Measurements from ENCODE around the gene HTR4. TPM values are rescaled to one million over a fixed set of nuclear protein-coding genes. Genes with fewer than 3 reads are reported as not detected.
"Not testable (repeated sequence)": the region's sequence is repeated elsewhere in the genome, so short reads cannot be mapped to it uniquely, and the experiment has no call there.

Gene HTR4
- total and polyA plus RNA-seq, 2 donors (not counting 1 experiment from before 2014, with no cell fraction given), result not detected

DNA sequence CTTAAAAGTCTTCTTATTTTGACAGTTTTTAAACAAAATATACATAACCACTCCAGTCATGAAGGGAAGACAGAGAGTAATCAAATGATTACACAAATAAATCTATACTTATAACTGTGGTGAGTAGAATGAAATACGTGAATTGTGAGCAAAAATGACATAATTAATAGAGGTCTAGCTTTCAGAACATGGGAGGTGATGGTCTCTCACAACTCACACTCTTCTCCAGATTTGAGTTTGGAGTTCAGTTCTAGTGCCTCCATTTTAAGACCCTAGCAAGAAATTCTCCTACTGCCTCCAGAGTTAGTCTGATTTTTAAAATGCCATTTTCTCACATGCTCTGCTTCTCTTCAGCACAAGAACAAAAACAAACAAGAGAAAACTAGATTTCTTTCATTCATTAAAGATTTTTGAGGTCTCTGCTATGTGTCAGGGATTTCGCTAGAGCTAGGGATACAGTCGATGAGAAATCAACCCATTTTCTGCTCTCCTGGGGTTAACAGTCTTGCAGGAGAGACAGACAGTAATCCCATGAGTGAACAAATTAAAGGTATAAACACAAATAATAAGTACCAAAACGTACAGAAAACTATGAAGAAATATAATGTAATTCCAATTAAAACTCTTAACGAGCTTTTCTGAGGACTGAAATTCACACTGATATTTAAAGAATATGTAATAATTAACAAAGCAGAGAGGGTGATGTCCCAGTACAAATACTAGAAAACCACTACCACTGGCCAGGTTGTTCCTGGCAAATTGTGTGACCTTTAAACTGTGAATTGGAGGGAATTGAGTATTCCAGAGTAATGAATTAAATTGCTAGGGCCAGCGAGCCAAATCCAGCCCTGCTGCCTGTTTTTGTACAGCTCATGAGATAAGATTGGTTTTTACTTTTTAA is 27.1 kb upstream of the HTR4 start:
- no peak overlapping the region for H3K4me2 ChIP-seq (ENCODE audit: extremely low read depth, insufficient read depth, low read length)
- no peaks in the 10 kb centered on the region for H3K27me3 ChIP-seq (ENCODE audit: control insufficient read depth, insufficient read depth, low read length)
- no peaks in the 10 kb centered on the region for H3K4me1 ChIP-seq (ENCODE audit: control insufficient read depth, extremely low read depth, insufficient read depth, low read length)
- no peaks in the 10 kb centered on the region for H4K20me1 ChIP-seq (ENCODE audit: control insufficient read depth, extremely low read depth, insufficient read depth, low read length)
- H3K36me3 ChIP-seq (ENCODE audit: control insufficient read depth, insufficient read depth, low read length), result no peaks in the 10 kb centered on the region
- no peak overlapping the region for H2AFZ ChIP-seq (ENCODE audit: low read length)
- TF ChIP-seq, protein P1, sequence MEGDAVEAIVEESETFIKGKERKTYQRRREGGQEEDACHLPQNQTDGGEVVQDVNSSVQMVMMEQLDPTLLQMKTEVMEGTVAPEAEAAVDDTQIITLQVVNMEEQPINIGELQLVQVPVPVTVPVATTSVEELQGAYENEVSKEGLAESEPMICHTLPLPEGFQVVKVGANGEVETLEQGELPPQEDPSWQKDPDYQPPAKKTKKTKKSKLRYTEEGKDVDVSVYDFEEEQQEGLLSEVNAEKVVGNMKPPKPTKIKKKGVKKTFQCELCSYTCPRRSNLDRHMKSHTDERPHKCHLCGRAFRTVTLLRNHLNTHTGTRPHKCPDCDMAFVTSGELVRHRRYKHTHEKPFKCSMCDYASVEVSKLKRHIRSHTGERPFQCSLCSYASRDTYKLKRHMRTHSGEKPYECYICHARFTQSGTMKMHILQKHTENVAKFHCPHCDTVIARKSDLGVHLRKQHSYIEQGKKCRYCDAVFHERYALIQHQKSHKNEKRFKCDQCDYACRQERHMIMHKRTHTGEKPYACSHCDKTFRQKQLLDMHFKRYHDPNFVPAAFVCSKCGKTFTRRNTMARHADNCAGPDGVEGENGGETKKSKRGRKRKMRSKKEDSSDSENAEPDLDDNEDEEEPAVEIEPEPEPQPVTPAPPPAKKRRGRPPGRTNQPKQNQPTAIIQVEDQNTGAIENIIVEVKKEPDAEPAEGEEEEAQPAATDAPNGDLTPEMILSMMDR (conservative IDR thresholded peaks at IDR 0.05 in 1 of 2, IDR thresholded peaks at IDR 0.05 in 1 of 2; ENCODE audit: low read depth in 1 of 2, low read length in 2 of 2), result no peak
- TF ChIP-seq EZH2 (IDR thresholded peaks at IDR 0.05; ENCODE audit: low read length, missing control alignments), result no peak
- no peak for DNase-seq (ENCODE audit: low read depth in 2 of 2)
- H3K79me2 ChIP-seq (ENCODE audit: control insufficient read depth, insufficient read depth, low read length), result no peaks in the 10 kb centered on the region
- H3K27ac ChIP-seq (ENCODE audit: insufficient read depth, low read length), result no peak overlapping the region
- H3K9me3 ChIP-seq (ENCODE audit: control insufficient read depth, insufficient read depth, low read depth, low read length), result no peaks in the 10 kb centered on the region
- H3K4me3 ChIP-seq (replicated peaks in 1 of 4; ENCODE audit: control extremely low read depth in 1 of 4, insufficient read depth in 1 of 4, low read depth in 3 of 4, low read length in 4 of 4), result no peak overlapping the region
- H3K9ac ChIP-seq (ENCODE audit: insufficient read depth, low read length), result no peak overlapping the region

DNA sequence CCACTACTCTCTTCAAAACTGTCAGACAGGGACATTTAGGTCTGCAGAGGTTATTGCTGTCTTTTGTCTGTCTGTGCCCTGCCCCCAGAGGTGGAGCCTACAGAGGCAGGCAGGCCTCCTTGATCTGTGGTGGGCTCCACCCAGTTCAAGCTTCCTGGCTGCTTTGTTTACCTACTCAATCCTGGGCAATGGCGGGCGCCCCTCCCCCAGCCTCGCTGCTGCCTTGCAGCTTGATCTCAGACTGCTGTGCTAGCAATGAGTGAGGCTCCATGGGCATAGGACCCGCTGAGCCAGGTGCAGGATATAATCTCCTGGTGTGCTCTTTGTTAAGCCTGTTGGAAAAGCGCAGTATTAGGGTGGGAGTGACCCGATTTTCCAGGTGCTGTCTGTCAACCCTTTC is 19.4 kb upstream of the HTR4 start:
- H3K27ac ChIP-seq (ENCODE audit: insufficient read depth, low read length); H3K4me1 ChIP-seq (ENCODE audit: control insufficient read depth, extremely low read depth, insufficient read depth, low read length); H3K4me2 ChIP-seq (ENCODE audit: extremely low read depth, insufficient read depth, low read length); H3K9ac ChIP-seq (ENCODE audit: insufficient read depth, low read length); H3K27me3 ChIP-seq (ENCODE audit: control insufficient read depth, insufficient read depth, low read length); H4K20me1 ChIP-seq (ENCODE audit: control insufficient read depth, extremely low read depth, insufficient read depth, low read length); H2AFZ ChIP-seq (ENCODE audit: low read length); H3K4me3 ChIP-seq (replicated peaks in 1 of 4; ENCODE audit: control extremely low read depth in 1 of 4, insufficient read depth in 1 of 4, low read depth in 3 of 4, low read length in 4 of 4); H3K79me2 ChIP-seq (ENCODE audit: control insufficient read depth, insufficient read depth, low read length); H3K36me3 ChIP-seq (ENCODE audit: control insufficient read depth, insufficient read depth, low read length); H3K9me3 ChIP-seq (ENCODE audit: control insufficient read depth, insufficient read depth, low read depth, low read length); DNase-seq (ENCODE audit: low read depth in 2 of 2): not testable (repeated sequence)

DNA sequence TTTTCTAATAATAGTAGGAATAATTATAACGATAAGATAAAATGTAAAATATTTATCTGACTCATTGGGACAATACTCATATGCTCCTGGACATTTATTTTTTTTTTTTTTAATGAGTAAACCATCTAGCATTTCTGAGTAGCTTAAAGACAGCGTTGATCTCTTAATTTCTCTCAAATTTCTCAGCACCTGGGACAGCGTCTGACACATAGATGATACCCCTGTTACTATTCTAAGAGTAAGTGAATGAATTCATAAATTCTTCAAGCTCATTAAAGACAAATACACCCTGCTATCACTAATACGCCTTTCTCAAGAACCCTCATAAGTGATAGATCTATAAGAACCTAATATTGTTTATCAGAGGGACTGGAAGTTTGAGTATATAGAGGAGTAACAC is 12.0 kb upstream of the HTR4 start:
- Histone ChIP-seq H3K79me2 (ENCODE audit: control insufficient read depth, insufficient read depth, low read length) (no peaks in the 10 kb centered on the region), H3K4me2 (ENCODE audit: extremely low read depth, insufficient read depth, low read length) (no peak overlapping the region), H3K9me3 (ENCODE audit: control insufficient read depth, insufficient read depth, low read depth, low read length) (no peaks in the 10 kb centered on the region), H4K20me1 (ENCODE audit: control insufficient read depth, extremely low read depth, insufficient read depth, low read length) (no peaks in the 10 kb centered on the region), H3K4me1 (ENCODE audit: control insufficient read depth, extremely low read depth, insufficient read depth, low read length) (no peaks in the 10 kb centered on the region), H3K27ac (ENCODE audit: insufficient read depth, low read length) (no peak overlapping the region), H3K36me3 (ENCODE audit: control insufficient read depth, insufficient read depth, low read length) (no peaks in the 10 kb centered on the region), H3K9ac (ENCODE audit: insufficient read depth, low read length) (no peak overlapping the region), H2AFZ (ENCODE audit: low read length) (no peak overlapping the region), H3K4me3 (replicated peaks in 1 of 4; ENCODE audit: control extremely low read depth in 1 of 4, insufficient read depth in 1 of 4, low read depth in 3 of 4, low read length in 4 of 4) (no peak overlapping the region), H3K27me3 (ENCODE audit: control insufficient read depth, insufficient read depth, low read length) (no peaks in the 10 kb centered on the region)
- no peak for TF ChIP-seq EZH2 (IDR thresholded peaks at IDR 0.05; ENCODE audit: low read length, missing control alignments)
- TF ChIP-seq, protein P1 (conservative IDR thresholded peaks at IDR 0.05 in 1 of 2, IDR thresholded peaks at IDR 0.05 in 1 of 2; ENCODE audit: low read depth in 1 of 2, low read length in 2 of 2), result no peak
- DNase-seq (ENCODE audit: low read depth in 2 of 2), result no peak
